Esophagus muscularis mucosa (tissue), 4 donors: Measurements from ENCODE around the gene DEFB132. TPM values are rescaled to one million over a fixed set of nuclear protein-coding genes. Genes with fewer than 3 reads are reported as not detected.

Source experiments
- DNase-seq: peaks from one replicate; pipeline ENCODE4 v3.0.0-alpha.2; 2017; ENCODE audit errors: extremely low spot score
- H3K27ac ChIP-seq, 4 donors: fragments of 200-600 bp; sonication (generic); replicated peaks in 1 of 4; 1 replicate in 3 of 4; 2 replicates in 1 of 4; pipeline ENCODE4 v1.5.1; 2016 to 2019; ENCODE audit warnings: mild to moderate bottlenecking in 1 of 4
- H3K27me3 ChIP-seq, 4 donors: fragments of 200-600 bp; sonication (generic); one replicate each; pipeline versions ENCODE4 v1.5.1 to v1.6.0; 2016 to 2019
- H3K36me3 ChIP-seq, 4 donors: fragments of 200-600 bp; sonication (generic); one replicate each; pipeline ENCODE4 v1.5.1; 2016 to 2019
- H3K4me1 ChIP-seq, 4 donors: fragments of 200-600 bp; sonication (generic); one replicate each; pipeline ENCODE4 v1.5.1; 2016 to 2019
- H3K4me3 ChIP-seq, 4 donors: fragments of 200-600 bp; sonication (generic); 1 replicate in 2 of 4; 2 replicates in 2 of 4; pipeline ENCODE4 v1.5.1; 2016 to 2019; ENCODE audit warnings: mild to moderate bottlenecking in 4 of 4, moderate library complexity in 1 of 4
- H3K9me3 ChIP-seq, 4 donors: fragments of 200-600 bp; sonication (generic); 1 replicate in 3 of 4; 2 replicates in 1 of 4; pipeline ENCODE4 v1.5.1; 2016 to 2019
- CTCF ChIP-seq, 3 experiments: fragments of 200-600 bp in 2 of 3; fragments of 450-650 bp in 1 of 3; sonication (generic) in 2 of 3; IDR thresholded peaks; one replicate each; pipeline ENCODE4 v1.5.1; 2017 to 2019; ENCODE audit warnings: antibody characterized with exemption in 3 of 3, mild to moderate bottlenecking in 2 of 3, moderate library complexity in 1 of 3
- EP300 ChIP-seq: sonication (generic); formaldehyde crosslinking; IDR thresholded peaks from one replicate; pipeline ENCODE4 v1.6.1; 2017; ENCODE audit warnings: antibody characterized with exemption
- POLR2A ChIP-seq: fragments of 450-650 bp; IDR thresholded peaks from one replicate; pipeline ENCODE4 v1.6.1; 2017; ENCODE audit warnings: antibody characterized with exemption, moderate library complexity, mild to moderate bottlenecking, low read depth
- POLR2AphosphoS5 ChIP-seq, 2 donors: sonication (generic); formaldehyde crosslinking; IDR thresholded peaks; one replicate each; pipeline ENCODE4 v1.6.1; 2017; ENCODE audit warnings: antibody characterized with exemption in 2 of 2
- WGBS: methylation state at CpG from one replicate; pipeline ENCODE4 v1.1.5; 2018; 5-methylcytosine and 5-hydroxymethylcytosine counted together
- intact Hi-C: fragments of 100-400 bp; cut with DNase I; formaldehyde crosslinking; loops from one replicate; pipeline ENCODE4 v1.15.1; 2023
- total RNA-seq, 4 donors: library from RNA; depleted of rRNA; stranded (reverse); fragments of >200 nt; gene quantifications; one replicate each; pipeline versions ENCODE4 v1.1.0 to v1.2.1, GENCODE V29; 2016

DEFB132 gene
- total RNA-seq, 4 donors from 2014 or later, result not detected

GRCh38 chr20:297925-298775, 40.6 kb downstream of the DEFB132 start:
- under 1% methylated on average over 46 of the region's 75 CpGs for WGBS
- Histone ChIP-seq H3K9me3 (no peaks in the 10 kb centered on the region), H3K4me1 (peaks cover 41 to 47% (median 45%) of the 10 kb centered on the region in 4 donors), H3K27ac (peak overlapping the region; percentile 98 to 100 (median 98)), H3K27me3 (no peaks in the 10 kb centered on the region), H3K36me3 (no peaks in the 10 kb centered on the region), H3K4me3 (peak overlapping the region; percentile 84 to 100 (median 90))
- intact Hi-C loops, result no loop called here
- no peak for DNase-seq
- TF ChIP-seq CTCF (IDR thresholded peaks at IDR 0.05), result no peak
- peak; percentile 56 to 75 for TF ChIP-seq POLR2AphosphoS5 (IDR thresholded peaks at IDR 0.05)

DNA sequence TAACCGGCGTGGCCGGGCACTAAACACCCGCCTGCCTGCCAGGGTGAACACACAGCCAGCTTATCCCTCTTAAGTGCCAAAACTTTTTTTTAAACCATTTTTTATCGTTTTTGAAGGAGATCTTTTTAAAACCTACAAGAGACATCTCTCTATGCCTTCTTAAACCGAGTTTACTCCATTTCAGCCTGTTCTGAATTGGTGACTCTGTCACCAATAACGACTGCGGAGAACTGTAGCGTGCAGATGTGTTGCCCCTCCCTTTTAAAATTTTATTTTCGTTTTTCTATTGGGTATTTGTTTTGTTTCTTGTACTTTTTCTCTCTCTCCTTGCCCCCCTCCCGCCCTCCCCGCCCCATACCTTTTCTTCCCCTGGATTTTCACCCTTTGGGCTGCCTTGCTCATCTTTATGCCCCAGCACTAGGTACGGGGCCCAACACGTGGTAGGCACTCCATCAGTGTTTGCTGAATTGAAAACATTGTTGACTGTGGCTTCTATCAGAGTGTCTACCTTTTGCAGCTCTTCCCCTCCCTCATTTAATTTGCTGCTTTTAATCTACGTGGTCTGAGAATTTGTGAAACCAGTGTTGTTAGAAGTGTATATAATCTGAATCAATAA, 41.4 kb downstream of the DEFB132 start:
- WGBS, result 5% methylated on average over 15 of the region's 15 CpGs
- Histone ChIP-seq H3K36me3 (no peaks in the 10 kb centered on the region), H3K27me3 (no peaks in the 10 kb centered on the region), H3K9me3 (no peaks in the 10 kb centered on the region), H3K27ac (peak overlapping the region; percentile 98 to 100 (median 98)), H3K4me3 (peak overlapping the region; percentile 84 to 100 (median 90)), H3K4me1 (peaks cover 41 to 47% (median 45%) of the 10 kb centered on the region in 4 donors)
- no peak for DNase-seq
- intact Hi-C loops, result no loop called here
- no peak for TF ChIP-seq POLR2AphosphoS5 (IDR thresholded peaks at IDR 0.05)
- no peak for TF ChIP-seq EP300
- TF ChIP-seq CTCF (IDR thresholded peaks at IDR 0.05), result no peak
- TF ChIP-seq POLR2A, result no peak

DNA sequence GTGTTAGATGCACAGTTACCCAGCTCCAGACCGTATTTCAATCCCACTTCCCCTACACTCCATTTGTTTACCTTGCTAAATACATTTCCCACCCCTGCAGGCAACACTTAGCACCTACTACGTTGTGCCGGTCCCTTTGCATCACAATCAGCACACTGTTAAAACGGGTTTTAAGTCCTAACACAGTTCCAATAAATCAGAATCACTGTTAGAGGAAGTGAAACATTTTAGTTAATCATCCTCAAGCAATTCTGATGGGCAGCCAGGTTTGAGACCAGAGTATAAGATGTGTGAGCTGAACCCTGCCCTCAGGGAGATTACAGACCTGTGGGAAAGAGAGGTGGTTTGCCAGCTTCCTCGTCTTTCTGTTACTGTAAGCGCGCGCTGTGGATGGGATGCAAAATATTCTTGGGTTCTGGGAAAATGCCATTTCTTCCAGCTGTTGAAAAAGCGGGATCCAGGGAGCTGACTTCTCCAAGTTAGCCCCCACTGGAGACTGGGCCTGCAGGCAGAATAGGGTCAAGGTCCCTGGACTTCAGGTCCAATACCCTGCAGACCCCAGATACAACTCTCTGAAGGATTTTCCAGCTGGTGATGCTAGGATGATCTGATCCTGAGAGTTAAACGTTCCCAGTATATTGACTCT, 42.9 kb downstream of the DEFB132 start:
- Histone ChIP-seq H3K27me3 (no peaks in the 10 kb centered on the region), H3K4me1 (peaks cover 41 to 47% (median 45%) of the 10 kb centered on the region in 4 donors), H3K4me3 (peak overlapping the region; percentile 84 to 100 (median 90)), H3K36me3 (no peaks in the 10 kb centered on the region), H3K27ac (peak overlapping the region; percentile 45 to 98 (median 58)), H3K9me3 (no peaks in the 10 kb centered on the region)
- 20% methylated on average over 6 of the region's 10 CpGs for WGBS
- intact Hi-C loops, result no loop called here
- no peak for DNase-seq
- TF ChIP-seq CTCF (IDR thresholded peaks at IDR 0.05) (no peak), POLR2AphosphoS5 (IDR thresholded peaks at IDR 0.05) (no peak), POLR2A (no peak), EP300 (no peak)

- 76% methylated on average over 13 of the region's 13 CpGs for WGBS
- peak overlapping the region in 2 of 4 donors; percentile 59 to 98 for H3K27ac ChIP-seq
- H3K4me1 ChIP-seq, result peaks cover 33 to 38% (median 36%) of the 10 kb centered on the region in 4 donors
- no peaks in the 10 kb centered on the region for H3K36me3 ChIP-seq
- no peak for DNase-seq
- no peak for TF ChIP-seq EP300
- TF ChIP-seq POLR2A, result no peak
- TF ChIP-seq CTCF (IDR thresholded peaks at IDR 0.05), result no peak
- TF ChIP-seq POLR2AphosphoS5 (IDR thresholded peaks at IDR 0.05), result no peak
- H3K9me3 ChIP-seq, result no peaks in the 10 kb centered on the region
- no peaks in the 10 kb centered on the region for H3K27me3 ChIP-seq
- intact Hi-C loops, result no loop called here
- no peak overlapping the region for H3K4me3 ChIP-seq
Observed at GRCh38 chr20:301886-302848, 44.6 kb downstream of the DEFB132 start.
